ENCODE results near the gene NSRP1.
"Not testable (repeated sequence)": the region's sequence is repeated elsewhere in the genome, so short reads cannot be mapped to it uniquely, and the experiment has no call there.

Gene NSRP1

GRCh38 chr17:30116661-30117551 lies at the start of gene NSRP1:
Gene NSRP1 (plus strand): TSS chr17:30116816. CDS start chr17:30116844, 28 bp downstream.
- peak; percentile 86 to 87 for DNase-seq (ENCODE audit: low read depth in 2 of 2)

- no peak for DNase-seq (ENCODE audit: low read depth in 2 of 2)
Observed at GRCh38 chr17:30068465-30068864, 48.2 kb upstream of the NSRP1 start.

GRCh38 chr17:30074254-30074653 lies 42.4 kb upstream of the NSRP1 start:
- no peak for DNase-seq (ENCODE audit: low read depth in 2 of 2)

- no peak for DNase-seq (ENCODE audit: low read depth in 2 of 2)
Observed at GRCh38 chr17:30074730-30075129, 41.9 kb upstream of the NSRP1 start.

GRCh38 chr17:30082773-30083172 lies 33.8 kb upstream of the NSRP1 start:
- DNase-seq (ENCODE audit: low read depth in 2 of 2), result no peak

GRCh38 chr17:30084788-30085187 lies 31.8 kb upstream of the NSRP1 start:
- DNase-seq (ENCODE audit: low read depth in 2 of 2), result no peak

GRCh38 chr17:30086896-30087295 lies 29.7 kb upstream of the NSRP1 start:
- no peak for DNase-seq (ENCODE audit: low read depth in 2 of 2)

- DNase-seq (ENCODE audit: low read depth in 2 of 2), result not testable (repeated sequence)
Observed at GRCh38 chr17:30087431-30087830, 29.2 kb upstream of the NSRP1 start.

- DNase-seq (ENCODE audit: low read depth in 2 of 2), result no peak
Observed at GRCh38 chr17:30091121-30091670, 25.4 kb upstream of the NSRP1 start.

GRCh38 chr17:30091771-30092170 lies 24.8 kb upstream of the NSRP1 start:
- DNase-seq (ENCODE audit: low read depth in 2 of 2), result no peak

- no peak for DNase-seq (ENCODE audit: low read depth in 2 of 2)
Observed at GRCh38 chr17:30092886-30093285, 23.7 kb upstream of the NSRP1 start.

GRCh38 chr17:30093463-30094147 lies 23.0 kb upstream of the NSRP1 start:
- DNase-seq (ENCODE audit: low read depth in 2 of 2), result no peak

- DNase-seq (ENCODE audit: low read depth in 2 of 2), result no peak
Observed at GRCh38 chr17:30095507-30096244, 20.9 kb upstream of the NSRP1 start.

GRCh38 chr17:30101686-30102390 lies 14.8 kb upstream of the NSRP1 start:
- no peak for DNase-seq (ENCODE audit: low read depth in 2 of 2)

GRCh38 chr17:30103921-30104320 lies 12.7 kb upstream of the NSRP1 start:
- DNase-seq (ENCODE audit: low read depth in 2 of 2), result no peak

- peak; percentile 36 to 53 for DNase-seq (ENCODE audit: low read depth in 2 of 2)
Observed at GRCh38 chr17:30104575-30105339, 11.9 kb upstream of the NSRP1 start.

GRCh38 chr17:30112794-30113193 lies 3.8 kb upstream of the NSRP1 start:
- no peak for DNase-seq (ENCODE audit: low read depth in 2 of 2)

- no peak for DNase-seq (ENCODE audit: low read depth in 2 of 2)
Observed at GRCh38 chr17:30113213-30113612, 3.4 kb upstream of the NSRP1 start.

GRCh38 chr17:30116345-30116660 lies 313 bp upstream of the NSRP1 start:
- no peak for DNase-seq (ENCODE audit: low read depth in 2 of 2)

- no peak for DNase-seq (ENCODE audit: low read depth in 2 of 2)
Observed at GRCh38 chr17:30117675-30118081, 1.1 kb downstream of the NSRP1 start.

- DNase-seq (ENCODE audit: low read depth in 2 of 2), result not testable (repeated sequence)
Observed at GRCh38 chr17:30118635-30119034, 2.0 kb downstream of the NSRP1 start.

Data from stimulated activated CD8-positive, alpha-beta memory T cell treated with anti-CD3 and anti-CD28 coated beads, Interleukin-15, amount 100 ng/mL, for 4 hours (primary cell).